K562 (cell line): ENCODE results near the gene TECPR1. TPM values are rescaled to one million over a fixed set of nuclear protein-coding genes. Genes with fewer than 3 reads are reported as not detected.

Experiments
- BCOR ChIP-seq: fragments of 450-650 bp; IDR thresholded peaks from 2 replicates; pipeline ENCODE4 v1.6.1; 2016
- FOXP1 ChIP-seq: sonication (generic); formaldehyde crosslinking; IDR thresholded peaks from 2 replicates; pipeline ENCODE4 v1.8.0; 2022; ENCODE audit warnings: mild to moderate bottlenecking, missing genetic modification reagents
- HES1 ChIP-seq: fragments of 450-650 bp; IDR thresholded peaks from 2 replicates; pipeline ENCODE4 v1.6.1; 2016; ENCODE audit warnings: low read depth, mild to moderate bottlenecking, moderate library complexity
- MTA1 ChIP-seq: fragments of 450-650 bp; IDR thresholded peaks from 2 replicates; pipeline ENCODE4 v1.6.1; 2017; ENCODE audit warnings: borderline replicate concordance
- PBX2 ChIP-seq, 2 experiments: IDR thresholded peaks in 1 of 2; conservative IDR thresholded peaks in 1 of 2; 2 replicates each; pipeline ENCODE4 v1.6.1; 2016; ENCODE audit warnings: low read depth in 2 of 2, mild to moderate bottlenecking in 1 of 2, missing compliant biosample characterization in 1 of 2, missing genetic modification characterization in 1 of 2, moderate library complexity in 1 of 2
- SFPQ ChIP-seq: fragments of 200-400 bp; formaldehyde crosslinking; IDR thresholded peaks from 2 replicates; pipeline ENCODE4 v1.6.1; 2017; ENCODE audit warnings: mild to moderate bottlenecking, low read depth, low read length, moderate library complexity
- SNRNP70 ChIP-seq: fragments of 200-400 bp; formaldehyde crosslinking; optimal IDR thresholded peaks from 2 replicates; pipeline ENCODE3; 2017; ENCODE audit warnings: low read depth, low read length
- TRIM24 ChIP-seq, 2 experiments: fragments of 450-650 bp; IDR thresholded peaks; 2 replicates each; pipeline ENCODE4 v1.6.1; 2016
- ZBTB40 ChIP-seq, 2 experiments: fragments of 450-650 bp in 1 of 2; sonication (generic) in 1 of 2; formaldehyde crosslinking in 1 of 2; IDR thresholded peaks; 2 replicates each; pipeline versions ENCODE4 v1.7.1 to v1.9.0; 2016 to 2022; ENCODE audit warnings: inconsistent platforms in 1 of 2, mild to moderate bottlenecking in 1 of 2, missing genetic modification reagents in 1 of 2
- ZNF384 ChIP-seq: IDR thresholded peaks from 2 replicates; pipeline ENCODE4 v1.6.1; 2012; ENCODE audit warnings: low read depth, low read length, improper control_type of control experiment
- ZNF561 ChIP-seq: fragments of 450-650 bp; formaldehyde crosslinking; conservative IDR thresholded peaks from 2 replicates; pipeline ENCODE4 v1.4.0; 2020; ENCODE audit warnings: mild to moderate bottlenecking, moderate library complexity
- polyA plus RNA-seq, 8 experiments: library from polyadenylated mRNA; depleted of rRNA in 4 of 8; stranded (reverse) in 5 of 8; unstranded in 3 of 8; fragments of >200 nt; fragmentation: Nextera tagmentation in 2 of 8; fragmentation: Illumina TruSeq in 1 of 8; extraction: Ambion mirVana in 2 of 8; extraction: Trizol in 1 of 8; gene quantifications; 2 replicates each; pipeline versions ENCODE4 v1.2.1 to v1.2.3, GENCODE V29; 2011 to 2014; ENCODE audit warnings: inconsistent platforms in 1 of 8, missing spikeins in 1 of 8
- total RNA-seq, 7 experiments: library from RNA; depleted of rRNA in 6 of 7; stranded (reverse); fragments of >200 nt in 6 of 7; fragmentation: Illumina TruSeq in 2 of 7; extraction: Trizol in 2 of 7; gene quantifications; 2 replicates each; pipeline versions ENCODE4 v1.2.1 to v1.2.3, GENCODE V29; 2011 to 2021; ENCODE audit warnings: low replicate concordance in 1 of 7

The TECPR1 gene
- total and polyA plus RNA-seq, 9 of the 15 experiments (the other 6 are each of a cell fraction or from before 2014, with no cell fraction given): 0.17 to 15.0 (median 2.2) TPM

- TF ChIP-seq SFPQ (no peak), MTA1 (peak; percentile 80), TRIM24 (IDR thresholded peaks at IDR 0.05) (peak; percentile 38 to 62; a peak in 2 of 4 replicates), FOXP1 (CRISPR knock-in tag) (no peak), ZNF561 (CRISPR knock-in tag) (no peak), PBX2 (CRISPR knock-in tag; IDR thresholded peaks at IDR 0.05; ENCODE audit: low read depth) (no peak), PBX2 (tag; conservative IDR thresholded peaks at IDR 0.05; ENCODE audit: low read depth) (peak; percentile 83), BCOR (peak; percentile 89), HES1 (peak; percentile 88), SNRNP70 (no peak), ZBTB40 (IDR thresholded peaks at IDR 0.05) (no peak), ZBTB40 (CRISPR knock-in tag; IDR thresholded peaks at IDR 0.05) (no peak), ZNF384 (no peak)
Observed at GRCh38 chr7:98217623-98218582, 34.1 kb downstream of the TECPR1 start (continued).
